Measurements from ENCODE around the gene TMC5.

- TF ChIP-seq, protein P1, sequence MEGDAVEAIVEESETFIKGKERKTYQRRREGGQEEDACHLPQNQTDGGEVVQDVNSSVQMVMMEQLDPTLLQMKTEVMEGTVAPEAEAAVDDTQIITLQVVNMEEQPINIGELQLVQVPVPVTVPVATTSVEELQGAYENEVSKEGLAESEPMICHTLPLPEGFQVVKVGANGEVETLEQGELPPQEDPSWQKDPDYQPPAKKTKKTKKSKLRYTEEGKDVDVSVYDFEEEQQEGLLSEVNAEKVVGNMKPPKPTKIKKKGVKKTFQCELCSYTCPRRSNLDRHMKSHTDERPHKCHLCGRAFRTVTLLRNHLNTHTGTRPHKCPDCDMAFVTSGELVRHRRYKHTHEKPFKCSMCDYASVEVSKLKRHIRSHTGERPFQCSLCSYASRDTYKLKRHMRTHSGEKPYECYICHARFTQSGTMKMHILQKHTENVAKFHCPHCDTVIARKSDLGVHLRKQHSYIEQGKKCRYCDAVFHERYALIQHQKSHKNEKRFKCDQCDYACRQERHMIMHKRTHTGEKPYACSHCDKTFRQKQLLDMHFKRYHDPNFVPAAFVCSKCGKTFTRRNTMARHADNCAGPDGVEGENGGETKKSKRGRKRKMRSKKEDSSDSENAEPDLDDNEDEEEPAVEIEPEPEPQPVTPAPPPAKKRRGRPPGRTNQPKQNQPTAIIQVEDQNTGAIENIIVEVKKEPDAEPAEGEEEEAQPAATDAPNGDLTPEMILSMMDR (IDR thresholded peaks at IDR 0.05; ENCODE audit: low read depth, low read length, missing input control) = no peak
- TF ChIP-seq GABPA (IDR thresholded peaks at IDR 0.05 in 1 of 2, conservative IDR thresholded peaks at IDR 0.05 in 1 of 2) (no peak), NR2F2 (IDR thresholded peaks at IDR 0.05) (no peak), YY1 (IDR thresholded peaks at IDR 0.05) (no peak), FOXA1 (IDR thresholded peaks at IDR 0.05) (no peak), JUND (IDR thresholded peaks at IDR 0.05) (no peak), RXRA (IDR thresholded peaks at IDR 0.05) (no peak)
- TF ChIP-seq, protein P2, sequence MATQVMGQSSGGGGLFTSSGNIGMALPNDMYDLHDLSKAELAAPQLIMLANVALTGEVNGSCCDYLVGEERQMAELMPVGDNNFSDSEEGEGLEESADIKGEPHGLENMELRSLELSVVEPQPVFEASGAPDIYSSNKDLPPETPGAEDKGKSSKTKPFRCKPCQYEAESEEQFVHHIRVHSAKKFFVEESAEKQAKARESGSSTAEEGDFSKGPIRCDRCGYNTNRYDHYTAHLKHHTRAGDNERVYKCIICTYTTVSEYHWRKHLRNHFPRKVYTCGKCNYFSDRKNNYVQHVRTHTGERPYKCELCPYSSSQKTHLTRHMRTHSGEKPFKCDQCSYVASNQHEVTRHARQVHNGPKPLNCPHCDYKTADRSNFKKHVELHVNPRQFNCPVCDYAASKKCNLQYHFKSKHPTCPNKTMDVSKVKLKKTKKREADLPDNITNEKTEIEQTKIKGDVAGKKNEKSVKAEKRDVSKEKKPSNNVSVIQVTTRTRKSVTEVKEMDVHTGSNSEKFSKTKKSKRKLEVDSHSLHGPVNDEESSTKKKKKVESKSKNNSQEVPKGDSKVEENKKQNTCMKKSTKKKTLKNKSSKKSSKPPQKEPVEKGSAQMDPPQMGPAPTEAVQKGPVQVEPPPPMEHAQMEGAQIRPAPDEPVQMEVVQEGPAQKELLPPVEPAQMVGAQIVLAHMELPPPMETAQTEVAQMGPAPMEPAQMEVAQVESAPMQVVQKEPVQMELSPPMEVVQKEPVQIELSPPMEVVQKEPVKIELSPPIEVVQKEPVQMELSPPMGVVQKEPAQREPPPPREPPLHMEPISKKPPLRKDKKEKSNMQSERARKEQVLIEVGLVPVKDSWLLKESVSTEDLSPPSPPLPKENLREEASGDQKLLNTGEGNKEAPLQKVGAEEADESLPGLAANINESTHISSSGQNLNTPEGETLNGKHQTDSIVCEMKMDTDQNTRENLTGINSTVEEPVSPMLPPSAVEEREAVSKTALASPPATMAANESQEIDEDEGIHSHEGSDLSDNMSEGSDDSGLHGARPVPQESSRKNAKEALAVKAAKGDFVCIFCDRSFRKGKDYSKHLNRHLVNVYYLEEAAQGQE (IDR thresholded peaks at IDR 0.05) = no peak
Measured at GRCh38 chr16:19410435-19411171, 7.1 kb upstream of the TMC5 start.

Data from liver (tissue), 3 donors.